GM10266 (cell line): ENCODE measurements around the gene DRD4.

Source experiments
- DNase-seq: peaks from one replicate; pipeline ENCODE4 v3.0.0; 2012; ENCODE audit errors: extremely low spot score
- CTCF ChIP-seq: IDR thresholded peaks from 2 replicates; pipeline ENCODE4 v1.5.1; 2012; ENCODE audit warnings: mild to moderate bottlenecking, low read depth; ENCODE audit not compliant: control insufficient read depth, insufficient read depth; ENCODE audit errors: missing control alignments

Gene DRD4

GRCh38 chr11:593347-593746, 43.7 kb upstream of the DRD4 start:
- DNase-seq, result no peak
- no peak for TF ChIP-seq CTCF

GRCh38 chr11:595400-595799, 41.7 kb upstream of the DRD4 start:
- no peak for TF ChIP-seq CTCF

GRCh38 chr11:596374-596773, 40.7 kb upstream of the DRD4 start:
- TF ChIP-seq CTCF, result no peak
- no peak for DNase-seq

More at GRCh38 chr11:595400-595799, 41.7 kb upstream of the DRD4 start:
- no peak for DNase-seq

GRCh38 chr11:597166-597725, 39.8 kb upstream of the DRD4 start:
- peak; percentile 31 for TF ChIP-seq CTCF
- DNase-seq, result no peak

GRCh38 chr11:598005-598680, 38.9 kb upstream of the DRD4 start:
- no peak for TF ChIP-seq CTCF
- no peak for DNase-seq

- no peak for TF ChIP-seq CTCF
Measured at GRCh38 chr11:601573-602245, 35.4 kb upstream of the DRD4 start.

GRCh38 chr11:603154-603553, 33.9 kb upstream of the DRD4 start:
- TF ChIP-seq CTCF, result no peak
- DNase-seq, result no peak

More at GRCh38 chr11:601573-602245, 35.4 kb upstream of the DRD4 start:
- DNase-seq, result no peak
